ENCODE results near the gene SOCS7. TPM values are rescaled to one million over a fixed set of nuclear protein-coding genes. Genes with fewer than 3 reads are reported as not detected.

The SOCS7 gene
- total and polyA plus RNA-seq, 2 experiments from 2014 or later = 5.0 to 29.2 TPM

DNA sequence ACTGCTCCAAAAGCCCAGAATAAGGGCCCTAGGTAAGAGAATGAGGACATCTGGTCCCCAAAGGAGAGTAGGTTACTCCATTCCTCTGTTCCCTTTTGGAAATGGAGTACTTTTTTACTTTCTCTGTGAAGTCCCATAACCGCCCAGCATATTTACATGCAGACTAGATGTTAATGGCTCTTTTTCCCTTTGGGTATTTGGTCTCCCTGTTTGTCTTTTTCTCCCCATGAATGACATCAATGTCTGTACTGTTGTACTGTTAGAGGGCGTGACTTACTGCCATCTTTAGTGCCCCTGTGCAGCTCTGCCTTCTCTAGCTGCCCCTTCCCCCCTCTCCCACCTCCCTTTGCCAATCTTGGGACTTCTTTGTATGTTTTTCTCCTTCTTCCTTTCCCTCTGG is 26.9 kb upstream of the SOCS7 start (continued):
- TF ChIP-seq, protein P1, sequence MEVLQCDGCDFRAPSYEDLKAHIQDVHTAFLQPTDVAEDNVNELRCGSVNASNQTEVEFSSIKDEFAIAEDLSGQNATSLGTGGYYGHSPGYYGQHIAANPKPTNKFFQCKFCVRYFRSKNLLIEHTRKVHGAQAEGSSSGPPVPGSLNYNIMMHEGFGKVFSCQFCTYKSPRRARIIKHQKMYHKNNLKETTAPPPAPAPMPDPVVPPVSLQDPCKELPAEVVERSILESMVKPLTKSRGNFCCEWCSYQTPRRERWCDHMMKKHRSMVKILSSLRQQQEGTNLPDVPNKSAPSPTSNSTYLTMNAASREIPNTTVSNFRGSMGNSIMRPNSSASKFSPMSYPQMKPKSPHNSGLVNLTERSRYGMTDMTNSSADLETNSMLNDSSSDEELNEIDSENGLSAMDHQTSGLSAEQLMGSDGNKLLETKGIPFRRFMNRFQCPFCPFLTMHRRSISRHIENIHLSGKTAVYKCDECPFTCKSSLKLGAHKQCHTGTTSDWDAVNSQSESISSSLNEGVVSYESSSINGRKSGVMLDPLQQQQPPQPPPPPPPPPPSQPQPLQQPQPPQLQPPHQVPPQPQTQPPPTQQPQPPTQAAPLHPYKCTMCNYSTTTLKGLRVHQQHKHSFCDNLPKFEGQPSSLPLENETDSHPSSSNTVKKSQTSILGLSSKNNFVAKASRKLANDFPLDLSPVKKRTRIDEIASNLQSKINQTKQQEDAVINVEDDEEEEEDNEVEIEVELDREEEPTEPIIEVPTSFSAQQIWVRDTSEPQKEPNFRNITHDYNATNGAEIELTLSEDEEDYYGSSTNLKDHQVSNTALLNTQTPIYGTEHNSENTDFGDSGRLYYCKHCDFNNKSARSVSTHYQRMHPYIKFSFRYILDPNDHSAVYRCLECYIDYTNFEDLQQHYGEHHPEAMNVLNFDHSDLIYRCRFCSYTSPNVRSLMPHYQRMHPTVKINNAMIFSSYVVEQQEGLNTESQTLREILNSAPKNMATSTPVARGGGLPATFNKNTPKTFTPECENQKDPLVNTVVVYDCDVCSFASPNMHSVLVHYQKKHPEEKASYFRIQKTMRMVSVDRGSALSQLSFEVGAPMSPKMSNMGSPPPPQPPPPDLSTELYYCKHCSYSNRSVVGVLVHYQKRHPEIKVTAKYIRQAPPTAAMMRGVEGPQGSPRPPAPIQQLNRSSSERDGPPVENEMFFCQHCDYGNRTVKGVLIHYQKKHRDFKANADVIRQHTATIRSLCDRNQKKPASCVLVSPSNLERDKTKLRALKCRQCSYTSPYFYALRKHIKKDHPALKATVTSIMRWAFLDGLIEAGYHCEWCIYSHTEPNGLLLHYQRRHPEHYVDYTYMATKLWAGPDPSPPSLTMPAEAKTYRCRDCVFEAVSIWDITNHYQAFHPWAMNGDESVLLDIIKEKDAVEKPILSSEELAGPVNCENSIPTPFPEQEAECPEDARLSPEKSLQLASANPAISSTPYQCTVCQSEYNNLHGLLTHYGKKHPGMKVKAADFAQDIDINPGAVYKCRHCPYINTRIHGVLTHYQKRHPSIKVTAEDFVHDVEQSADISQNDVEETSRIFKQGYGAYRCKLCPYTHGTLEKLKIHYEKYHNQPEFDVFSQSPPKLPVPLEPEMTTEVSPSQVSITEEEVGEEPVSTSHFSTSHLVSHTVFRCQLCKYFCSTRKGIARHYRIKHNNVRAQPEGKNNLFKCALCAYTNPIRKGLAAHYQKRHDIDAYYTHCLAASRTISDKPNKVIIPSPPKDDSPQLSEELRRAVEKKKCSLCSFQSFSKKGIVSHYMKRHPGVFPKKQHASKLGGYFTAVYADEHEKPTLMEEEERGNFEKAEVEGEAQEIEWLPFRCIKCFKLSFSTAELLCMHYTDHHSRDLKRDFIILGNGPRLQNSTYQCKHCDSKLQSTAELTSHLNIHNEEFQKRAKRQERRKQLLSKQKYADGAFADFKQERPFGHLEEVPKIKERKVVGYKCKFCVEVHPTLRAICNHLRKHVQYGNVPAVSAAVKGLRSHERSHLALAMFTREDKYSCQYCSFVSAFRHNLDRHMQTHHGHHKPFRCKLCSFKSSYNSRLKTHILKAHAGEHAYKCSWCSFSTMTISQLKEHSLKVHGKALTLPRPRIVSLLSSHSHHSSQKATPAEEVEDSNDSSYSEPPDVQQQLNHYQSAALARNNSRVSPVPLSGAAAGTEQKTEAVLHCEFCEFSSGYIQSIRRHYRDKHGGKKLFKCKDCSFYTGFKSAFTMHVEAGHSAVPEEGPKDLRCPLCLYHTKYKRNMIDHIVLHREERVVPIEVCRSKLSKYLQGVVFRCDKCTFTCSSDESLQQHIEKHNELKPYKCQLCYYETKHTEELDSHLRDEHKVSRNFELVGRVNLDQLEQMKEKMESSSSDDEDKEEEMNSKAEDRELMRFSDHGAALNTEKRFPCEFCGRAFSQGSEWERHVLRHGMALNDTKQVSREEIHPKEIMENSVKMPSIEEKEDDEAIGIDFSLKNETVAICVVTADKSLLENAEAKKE (CRISPR knock-in tag; IDR thresholded peaks at IDR 0.05) = no peak
- TF ChIP-seq EZH2 (IDR thresholded peaks at IDR 0.05; ENCODE audit: low read depth, unreplicated experiment) = no peak

DNA sequence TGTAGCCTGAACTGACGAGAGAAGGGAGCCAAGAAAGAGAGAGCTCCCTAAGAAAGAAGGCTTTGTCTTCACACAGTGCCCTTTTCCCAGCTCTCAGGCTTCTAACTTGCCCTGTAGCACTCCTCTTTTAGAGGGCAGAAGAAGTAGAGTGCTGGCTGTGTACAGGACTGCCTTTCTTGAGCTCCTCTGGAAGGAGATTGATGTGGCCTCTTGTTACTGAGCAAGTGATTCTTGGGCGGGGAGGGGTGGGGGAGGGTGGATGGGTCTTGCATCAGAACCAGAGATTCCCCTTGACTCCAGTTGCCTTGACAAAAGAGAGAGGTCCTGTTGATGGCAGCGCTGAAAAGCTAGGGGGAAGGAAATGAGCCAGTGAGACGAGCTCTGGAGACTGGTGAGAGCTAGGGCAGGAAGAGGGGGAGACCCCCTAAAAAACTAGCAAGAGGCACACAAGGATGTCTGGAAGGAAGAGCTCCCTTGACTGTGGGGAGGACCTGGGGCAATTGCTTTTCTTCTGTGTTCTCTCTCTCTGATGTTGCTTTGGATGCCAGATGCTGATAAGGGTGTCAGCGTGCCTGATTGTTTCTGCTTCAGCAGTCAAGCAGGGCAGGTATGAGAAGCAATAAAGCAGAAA is 26.3 kb upstream of the SOCS7 start:
- Histone ChIP-seq H2AFZ (no peak overlapping the region), H3K9me2 (ENCODE audit: insufficient read depth) (peaks cover 9% of the 10 kb centered on the region; the same call in 1 of the 2 replicates), H3K79me2 (replicated peaks; ENCODE audit: insufficient read depth) (no peaks in the 10 kb centered on the region), H3F3A (replicated peaks; ENCODE audit: low read depth) (peaks cover 15% of the 10 kb centered on the region; the same call in 1 of the 2 replicates), H3K27me3 (ENCODE audit: insufficient read depth) (no peaks in the 10 kb centered on the region), H4K20me1 (replicated peaks; ENCODE audit: insufficient read depth) (peaks cover 8% of the 10 kb centered on the region; the same call in 1 of the 2 replicates), H3K4me1 (ENCODE audit: insufficient read depth) (peaks cover 21% of the 10 kb centered on the region), H3K4me2 (peak overlapping the region; percentile 78), H3K4me3 (no peak overlapping the region; the same call in 1 of the 2 replicates), H3K36me3 (ENCODE audit: insufficient read depth) (peaks cover 15% of the 10 kb centered on the region), H3K27ac (ENCODE audit: low read depth) (peak overlapping the region; percentile 95)
- Mint-ChIP-seq H3K4me1 (peaks cover 55% of the 10 kb centered on the region), H3K4me3 (no peak overlapping the region; the same call in 2 of the 3 replicates), H3K9me3 (no peaks in the 10 kb centered on the region), H3K27me3 (ENCODE audit: insufficient read depth, low read depth, poor library complexity) (peaks cover 3% of the 10 kb centered on the region), H3K27ac (peak overlapping the region; percentile 95), H3K36me3 (ENCODE audit: low read depth) (peaks cover 27% of the 10 kb centered on the region)
- ATAC-seq (peak; percentile 19), DNase-seq (ENCODE audit: low spot score) (peak; percentile 58)
- TF ChIP-seq NANOG (IDR thresholded peaks at IDR 0.05; ENCODE audit: borderline replicate concordance) (no peak), CREB1 (CRISPR knock-in tag; IDR thresholded peaks at IDR 0.05; ENCODE audit: low read depth) (no peak), JUNB (IDR thresholded peaks at IDR 0.05; ENCODE audit: unreplicated experiment) (no peak), ZNF114 (CRISPR knock-in tag; IDR thresholded peaks at IDR 0.05) (no peak), ZNF331 (CRISPR knock-in tag; IDR thresholded peaks at IDR 0.05; ENCODE audit: low read depth) (no peak), POLR2AphosphoS5 (IDR thresholded peaks at IDR 0.05; ENCODE audit: low read depth) (no peak)
- TF ChIP-seq, protein P2, sequence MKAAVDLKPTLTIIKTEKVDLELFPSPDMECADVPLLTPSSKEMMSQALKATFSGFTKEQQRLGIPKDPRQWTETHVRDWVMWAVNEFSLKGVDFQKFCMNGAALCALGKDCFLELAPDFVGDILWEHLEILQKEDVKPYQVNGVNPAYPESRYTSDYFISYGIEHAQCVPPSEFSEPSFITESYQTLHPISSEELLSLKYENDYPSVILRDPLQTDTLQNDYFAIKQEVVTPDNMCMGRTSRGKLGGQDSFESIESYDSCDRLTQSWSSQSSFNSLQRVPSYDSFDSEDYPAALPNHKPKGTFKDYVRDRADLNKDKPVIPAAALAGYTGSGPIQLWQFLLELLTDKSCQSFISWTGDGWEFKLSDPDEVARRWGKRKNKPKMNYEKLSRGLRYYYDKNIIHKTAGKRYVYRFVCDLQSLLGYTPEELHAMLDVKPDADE (IDR thresholded peaks at IDR 0.05) = no peak
- TF ChIP-seq, protein P3, sequence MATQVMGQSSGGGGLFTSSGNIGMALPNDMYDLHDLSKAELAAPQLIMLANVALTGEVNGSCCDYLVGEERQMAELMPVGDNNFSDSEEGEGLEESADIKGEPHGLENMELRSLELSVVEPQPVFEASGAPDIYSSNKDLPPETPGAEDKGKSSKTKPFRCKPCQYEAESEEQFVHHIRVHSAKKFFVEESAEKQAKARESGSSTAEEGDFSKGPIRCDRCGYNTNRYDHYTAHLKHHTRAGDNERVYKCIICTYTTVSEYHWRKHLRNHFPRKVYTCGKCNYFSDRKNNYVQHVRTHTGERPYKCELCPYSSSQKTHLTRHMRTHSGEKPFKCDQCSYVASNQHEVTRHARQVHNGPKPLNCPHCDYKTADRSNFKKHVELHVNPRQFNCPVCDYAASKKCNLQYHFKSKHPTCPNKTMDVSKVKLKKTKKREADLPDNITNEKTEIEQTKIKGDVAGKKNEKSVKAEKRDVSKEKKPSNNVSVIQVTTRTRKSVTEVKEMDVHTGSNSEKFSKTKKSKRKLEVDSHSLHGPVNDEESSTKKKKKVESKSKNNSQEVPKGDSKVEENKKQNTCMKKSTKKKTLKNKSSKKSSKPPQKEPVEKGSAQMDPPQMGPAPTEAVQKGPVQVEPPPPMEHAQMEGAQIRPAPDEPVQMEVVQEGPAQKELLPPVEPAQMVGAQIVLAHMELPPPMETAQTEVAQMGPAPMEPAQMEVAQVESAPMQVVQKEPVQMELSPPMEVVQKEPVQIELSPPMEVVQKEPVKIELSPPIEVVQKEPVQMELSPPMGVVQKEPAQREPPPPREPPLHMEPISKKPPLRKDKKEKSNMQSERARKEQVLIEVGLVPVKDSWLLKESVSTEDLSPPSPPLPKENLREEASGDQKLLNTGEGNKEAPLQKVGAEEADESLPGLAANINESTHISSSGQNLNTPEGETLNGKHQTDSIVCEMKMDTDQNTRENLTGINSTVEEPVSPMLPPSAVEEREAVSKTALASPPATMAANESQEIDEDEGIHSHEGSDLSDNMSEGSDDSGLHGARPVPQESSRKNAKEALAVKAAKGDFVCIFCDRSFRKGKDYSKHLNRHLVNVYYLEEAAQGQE (IDR thresholded peaks at IDR 0.05; ENCODE audit: unreplicated experiment) = no peak
